ENCODE measurements around the gene PTPN1. TPM values are rescaled to one million over a fixed set of nuclear protein-coding genes. Genes with fewer than 3 reads are reported as not detected.
A peak's percentile ranks its signal among the peaks of the same experiment; 100 is the strongest.
"Not testable (repeated sequence)": the region's sequence is repeated elsewhere in the genome, so short reads cannot be mapped to it uniquely, and the experiment has no call there.

Gene PTPN1
- total and polyA plus RNA-seq, 8 donors: 26.3 to 98.6 (median 30.4) TPM

GRCh38 chr20:50595433-50595895 is 85.3 kb downstream of the PTPN1 start:
- ATAC-seq (no peak), DNase-seq (peak in 1 of 4 donors; percentile 39)
- Histone ChIP-seq H3K36me3 (peaks cover 0 to 18% of the 10 kb centered on the region in 2 donors), H3K4me3 (no peak overlapping the region), H3K9me3 (no peaks in the 10 kb centered on the region), H3K4me1 (peaks cover 7 to 29% of the 10 kb centered on the region in 2 donors), H3K27ac (no peak overlapping the region), H3K27me3 (no peaks in the 10 kb centered on the region)
- TF ChIP-seq CTCF (IDR thresholded peaks at IDR 0.05): no peak
- intact Hi-C loops (cut with DNase I): no loop called here

- peak in 2 of 4 donors; percentile 24 to 58 for DNase-seq
- no peak overlapping the region for H3K4me3 ChIP-seq
- H3K4me1 ChIP-seq: peaks cover 7 to 29% of the 10 kb centered on the region in 2 donors
- no peak overlapping the region for H3K27ac ChIP-seq
- no peak for TF ChIP-seq CTCF (IDR thresholded peaks at IDR 0.05)
- H3K9me3 ChIP-seq: no peaks in the 10 kb centered on the region
- H3K36me3 ChIP-seq: peaks cover 0 to 16% of the 10 kb centered on the region in 2 donors
- intact Hi-C loops (cut with DNase I): no loop called here
- ATAC-seq: peak; percentile 30
- H3K27me3 ChIP-seq: no peaks in the 10 kb centered on the region
Observed at GRCh38 chr20:50595988-50596693, 86.0 kb downstream of the PTPN1 start.

GRCh38 chr20:50596694-50597021 is 86.5 kb downstream of the PTPN1 start:
- Histone ChIP-seq H3K27ac (no peak overlapping the region), H3K9me3 (no peaks in the 10 kb centered on the region), H3K4me3 (no peak overlapping the region), H3K27me3 (no peaks in the 10 kb centered on the region), H3K36me3 (peaks cover 0 to 13% of the 10 kb centered on the region in 2 donors), H3K4me1 (peaks cover 7 to 26% of the 10 kb centered on the region in 2 donors)
- DNase-seq (peak in 1 of 4 donors; percentile 66), ATAC-seq (no peak)
- TF ChIP-seq CTCF (IDR thresholded peaks at IDR 0.05): no peak
- intact Hi-C loops (cut with DNase I): no loop called here

GRCh38 chr20:50597406-50597969 is 87.3 kb downstream of the PTPN1 start:
- intact Hi-C loops (cut with DNase I): no loop called here
- no peaks in the 10 kb centered on the region for H3K27me3 ChIP-seq
- no peak overlapping the region for H3K27ac ChIP-seq
- H3K4me1 ChIP-seq: peaks cover under 1 to 17% of the 10 kb centered on the region in 2 donors
- H3K4me3 ChIP-seq: no peak overlapping the region
- DNase-seq: peak in 1 of 4 donors; percentile 76
- no peaks in the 10 kb centered on the region for H3K9me3 ChIP-seq
- TF ChIP-seq CTCF (IDR thresholded peaks at IDR 0.05): no peak
- ATAC-seq: peak; percentile 22
- H3K36me3 ChIP-seq: peaks cover 0 to 10% of the 10 kb centered on the region in 2 donors

- H3K36me3 ChIP-seq: peaks cover 0 to 5% of the 10 kb centered on the region in 2 donors
- peaks cover 0 to 14% of the 10 kb centered on the region in 2 donors for H3K4me1 ChIP-seq
- H3K27ac ChIP-seq: no peak overlapping the region
- intact Hi-C loops (cut with DNase I): no loop called here
- H3K27me3 ChIP-seq: no peaks in the 10 kb centered on the region
- H3K4me3 ChIP-seq: no peak overlapping the region
- ATAC-seq (no peak), DNase-seq (peak in 1 of 4 donors; percentile 37)
- no peak for TF ChIP-seq CTCF (IDR thresholded peaks at IDR 0.05)
- H3K9me3 ChIP-seq: no peaks in the 10 kb centered on the region
Observed at GRCh38 chr20:50598074-50598473, 87.9 kb downstream of the PTPN1 start.

- H3K4me3 ChIP-seq; H3K9me3 ChIP-seq; H3K27me3 ChIP-seq; intact Hi-C loops (cut with DNase I); ATAC-seq; H3K36me3 ChIP-seq; H3K27ac ChIP-seq: not testable (repeated sequence)
- peaks cover 0 to 14% of the 10 kb centered on the region in 2 donors for H3K4me1 ChIP-seq
- DNase-seq: peak in 1 of 4 donors; percentile 24
Observed at GRCh38 chr20:50598768-50599167, 88.6 kb downstream of the PTPN1 start.
